ENCODE measurements around the gene FAM174B.

The FAM174B gene

DNA sequence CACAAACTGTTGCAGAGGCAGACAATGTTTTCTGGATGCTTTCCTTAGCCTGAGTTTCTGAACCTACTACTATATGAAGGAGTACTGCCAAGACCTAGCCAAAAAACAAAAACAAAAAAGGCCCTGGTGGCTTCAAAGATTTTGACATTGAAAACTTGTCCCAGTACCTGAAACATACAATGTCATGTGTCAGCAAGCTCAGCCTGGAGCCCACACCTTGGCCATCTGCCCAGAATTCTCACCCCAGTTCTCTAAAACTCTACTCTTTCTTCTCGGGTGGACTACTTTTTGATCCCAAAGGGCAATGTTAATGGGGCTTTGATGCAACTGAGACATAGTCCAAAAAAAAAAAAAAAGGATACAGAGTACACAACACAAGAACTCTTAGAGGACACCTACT is 81.4 kb downstream of the FAM174B start:
- H3K4me2 ChIP-seq (ENCODE audit: low read depth, low read length, poor library complexity, severe bottlenecking): no peak overlapping the region
- no peaks in the 10 kb centered on the region for H4K20me1 ChIP-seq (ENCODE audit: low read depth, low read length)
- H2AFZ ChIP-seq (ENCODE audit: low read depth, low read length, severe bottlenecking): no peak overlapping the region
- no peaks in the 10 kb centered on the region for H3K9me2 ChIP-seq (replicated peaks; ENCODE audit: insufficient read depth, low read length)
- no peaks in the 10 kb centered on the region for H3K36me3 ChIP-seq (ENCODE audit: low read length)
- no peak overlapping the region for H3K4me3 ChIP-seq (ENCODE audit: insufficient read depth, low read length, poor library complexity, severe bottlenecking)
- H3K27ac ChIP-seq (ENCODE audit: low read depth, low read length): no peak overlapping the region
- no peaks in the 10 kb centered on the region for H3F3A ChIP-seq (ENCODE audit: insufficient read depth)
- H3K27me3 ChIP-seq (ENCODE audit: low read length): no peaks in the 10 kb centered on the region
- no peaks in the 10 kb centered on the region for H3K79me2 ChIP-seq (ENCODE audit: insufficient read depth, low read length)
- no peak overlapping the region for H3K9ac ChIP-seq (ENCODE audit: low read length)
- H3K9me3 ChIP-seq (ENCODE audit: insufficient read depth, low read length): no peaks in the 10 kb centered on the region
- TF ChIP-seq EZH2phosphoT487 (conservative IDR thresholded peaks at IDR 0.05; ENCODE audit: low read length): no peak
- TF ChIP-seq, protein P1, sequence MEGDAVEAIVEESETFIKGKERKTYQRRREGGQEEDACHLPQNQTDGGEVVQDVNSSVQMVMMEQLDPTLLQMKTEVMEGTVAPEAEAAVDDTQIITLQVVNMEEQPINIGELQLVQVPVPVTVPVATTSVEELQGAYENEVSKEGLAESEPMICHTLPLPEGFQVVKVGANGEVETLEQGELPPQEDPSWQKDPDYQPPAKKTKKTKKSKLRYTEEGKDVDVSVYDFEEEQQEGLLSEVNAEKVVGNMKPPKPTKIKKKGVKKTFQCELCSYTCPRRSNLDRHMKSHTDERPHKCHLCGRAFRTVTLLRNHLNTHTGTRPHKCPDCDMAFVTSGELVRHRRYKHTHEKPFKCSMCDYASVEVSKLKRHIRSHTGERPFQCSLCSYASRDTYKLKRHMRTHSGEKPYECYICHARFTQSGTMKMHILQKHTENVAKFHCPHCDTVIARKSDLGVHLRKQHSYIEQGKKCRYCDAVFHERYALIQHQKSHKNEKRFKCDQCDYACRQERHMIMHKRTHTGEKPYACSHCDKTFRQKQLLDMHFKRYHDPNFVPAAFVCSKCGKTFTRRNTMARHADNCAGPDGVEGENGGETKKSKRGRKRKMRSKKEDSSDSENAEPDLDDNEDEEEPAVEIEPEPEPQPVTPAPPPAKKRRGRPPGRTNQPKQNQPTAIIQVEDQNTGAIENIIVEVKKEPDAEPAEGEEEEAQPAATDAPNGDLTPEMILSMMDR (IDR thresholded peaks at IDR 0.05; ENCODE audit: insufficient read depth, low read length, poor library complexity, severe bottlenecking): no peak

- H3K4me2 ChIP-seq (ENCODE audit: low read depth, low read length, poor library complexity, severe bottlenecking): no peak overlapping the region
- no peaks in the 10 kb centered on the region for H3K79me2 ChIP-seq (ENCODE audit: insufficient read depth, low read length)
- H3K36me3 ChIP-seq (ENCODE audit: low read length): no peaks in the 10 kb centered on the region
- no peaks in the 10 kb centered on the region for H3K9me3 ChIP-seq (ENCODE audit: insufficient read depth, low read length)
- no peak overlapping the region for H3K9ac ChIP-seq (ENCODE audit: low read length)
- H3K9me2 ChIP-seq (replicated peaks; ENCODE audit: insufficient read depth, low read length): no peaks in the 10 kb centered on the region
- no peaks in the 10 kb centered on the region for H3F3A ChIP-seq (ENCODE audit: insufficient read depth)
- H3K27me3 ChIP-seq (ENCODE audit: low read length): no peaks in the 10 kb centered on the region
- H4K20me1 ChIP-seq (ENCODE audit: low read depth, low read length): no peaks in the 10 kb centered on the region
- H2AFZ ChIP-seq (ENCODE audit: low read depth, low read length, severe bottlenecking): no peak overlapping the region
- TF ChIP-seq EZH2phosphoT487 (conservative IDR thresholded peaks at IDR 0.05; ENCODE audit: low read length): no peak
- TF ChIP-seq, protein P1 (IDR thresholded peaks at IDR 0.05; ENCODE audit: insufficient read depth, low read length, poor library complexity, severe bottlenecking): no peak
- no peak overlapping the region for H3K27ac ChIP-seq (ENCODE audit: low read depth, low read length)
- H3K4me3 ChIP-seq (ENCODE audit: insufficient read depth, low read length, poor library complexity, severe bottlenecking): no peak overlapping the region
Observed at GRCh38 chr15:92571824-92572223, 83.8 kb downstream of the FAM174B start.

- no peaks in the 10 kb centered on the region for H3K9me3 ChIP-seq (ENCODE audit: insufficient read depth, low read length)
Observed at GRCh38 chr15:92570391-92570790, 85.2 kb downstream of the FAM174B start.

More at GRCh38 chr15:92570391-92570790, 85.2 kb downstream of the FAM174B start:
- H3F3A ChIP-seq (ENCODE audit: insufficient read depth): no peaks in the 10 kb centered on the region
- H3K27me3 ChIP-seq (ENCODE audit: low read length): no peaks in the 10 kb centered on the region
- no peaks in the 10 kb centered on the region for H4K20me1 ChIP-seq (ENCODE audit: low read depth, low read length)
- H3K79me2 ChIP-seq (ENCODE audit: insufficient read depth, low read length): no peaks in the 10 kb centered on the region
- TF ChIP-seq, protein P1 (IDR thresholded peaks at IDR 0.05; ENCODE audit: insufficient read depth, low read length, poor library complexity, severe bottlenecking): no peak
- TF ChIP-seq EZH2phosphoT487 (conservative IDR thresholded peaks at IDR 0.05; ENCODE audit: low read length): no peak
- H3K4me3 ChIP-seq (ENCODE audit: insufficient read depth, low read length, poor library complexity, severe bottlenecking): no peak overlapping the region
- no peaks in the 10 kb centered on the region for H3K9me2 ChIP-seq (replicated peaks; ENCODE audit: insufficient read depth, low read length)
- no peak overlapping the region for H3K4me2 ChIP-seq (ENCODE audit: low read depth, low read length, poor library complexity, severe bottlenecking)
- no peak overlapping the region for H3K27ac ChIP-seq (ENCODE audit: low read depth, low read length)
- no peaks in the 10 kb centered on the region for H3K36me3 ChIP-seq (ENCODE audit: low read length)
- no peak overlapping the region for H3K9ac ChIP-seq (ENCODE audit: low read length)
- H2AFZ ChIP-seq (ENCODE audit: low read depth, low read length, severe bottlenecking): no peak overlapping the region

Data from SU-DHL-6 (cell line).